Measurements from ENCODE around the gene TTC28. TPM values are rescaled to one million over a fixed set of nuclear protein-coding genes. Genes with fewer than 3 reads are reported as not detected.

TTC28 gene
- total and polyA plus RNA-seq, 12 donors = 3.4 to 75.6 (median 28.6) TPM

DNA sequence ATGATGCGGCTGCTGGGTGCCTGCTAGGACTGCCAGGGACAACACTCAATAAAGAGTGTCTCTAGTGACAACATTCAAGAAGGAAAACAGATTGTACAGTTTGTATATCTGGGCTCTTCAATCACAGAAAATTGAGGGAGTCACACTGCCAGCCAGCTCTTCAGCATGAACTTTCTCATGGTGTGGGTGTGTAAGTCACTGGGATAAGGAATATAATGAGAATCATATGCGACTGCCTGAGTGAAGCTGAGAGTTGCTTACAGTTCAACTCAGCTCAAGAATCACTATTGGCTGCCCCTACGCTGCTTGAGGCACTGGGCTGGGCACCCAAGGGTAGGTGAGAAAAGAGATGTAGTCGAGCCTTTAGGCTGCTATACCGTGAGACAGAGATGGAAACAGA, 432.5 kb downstream of the TTC28 start:
- Histone ChIP-seq H3K27me3 (no peaks in the 10 kb centered on the region), H3K36me3 (replicated peaks in 1 of 2) (no peaks in the 10 kb centered on the region), H3K4me3 (no peak overlapping the region), H3K4me1 (replicated peaks in 1 of 2) (peaks cover 0 to 20% of the 10 kb centered on the region in 2 donors), H3K27ac (no peak overlapping the region), H3K9me3 (replicated peaks in 1 of 3) (no peaks in the 10 kb centered on the region)
- intact Hi-C loops (cut with DNase I) = no loop called here
- WGBS, 4 donors = 86 to 94% (median 91%) methylated on average over 5 of the region's 5 CpGs
- DNase-seq = no peak
- TF ChIP-seq, protein P1, sequence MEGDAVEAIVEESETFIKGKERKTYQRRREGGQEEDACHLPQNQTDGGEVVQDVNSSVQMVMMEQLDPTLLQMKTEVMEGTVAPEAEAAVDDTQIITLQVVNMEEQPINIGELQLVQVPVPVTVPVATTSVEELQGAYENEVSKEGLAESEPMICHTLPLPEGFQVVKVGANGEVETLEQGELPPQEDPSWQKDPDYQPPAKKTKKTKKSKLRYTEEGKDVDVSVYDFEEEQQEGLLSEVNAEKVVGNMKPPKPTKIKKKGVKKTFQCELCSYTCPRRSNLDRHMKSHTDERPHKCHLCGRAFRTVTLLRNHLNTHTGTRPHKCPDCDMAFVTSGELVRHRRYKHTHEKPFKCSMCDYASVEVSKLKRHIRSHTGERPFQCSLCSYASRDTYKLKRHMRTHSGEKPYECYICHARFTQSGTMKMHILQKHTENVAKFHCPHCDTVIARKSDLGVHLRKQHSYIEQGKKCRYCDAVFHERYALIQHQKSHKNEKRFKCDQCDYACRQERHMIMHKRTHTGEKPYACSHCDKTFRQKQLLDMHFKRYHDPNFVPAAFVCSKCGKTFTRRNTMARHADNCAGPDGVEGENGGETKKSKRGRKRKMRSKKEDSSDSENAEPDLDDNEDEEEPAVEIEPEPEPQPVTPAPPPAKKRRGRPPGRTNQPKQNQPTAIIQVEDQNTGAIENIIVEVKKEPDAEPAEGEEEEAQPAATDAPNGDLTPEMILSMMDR (IDR thresholded peaks at IDR 0.05) = no peak
- no peak for TF ChIP-seq POLR2A (IDR thresholded peaks at IDR 0.05)

DNA sequence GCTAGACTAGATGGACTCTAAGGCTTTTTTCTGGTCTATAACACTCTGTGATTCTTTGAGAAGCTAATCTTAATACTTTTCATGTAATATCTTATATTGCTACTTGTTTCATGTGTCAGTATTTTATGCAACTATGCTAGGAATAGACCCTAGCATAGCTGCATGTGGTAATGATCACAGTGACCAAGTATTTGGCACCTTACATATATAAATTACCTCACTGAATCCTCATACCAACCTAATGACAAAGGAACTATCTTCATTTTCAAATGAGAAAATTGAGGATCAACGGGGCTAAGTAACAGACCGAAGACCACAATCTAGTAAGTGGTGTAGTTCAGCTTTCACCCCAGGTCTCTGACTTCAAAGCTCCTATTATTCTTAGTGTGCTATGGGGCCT, 433.2 kb downstream of the TTC28 start:
- H3K4me1 ChIP-seq (replicated peaks in 1 of 2) = peaks cover 0 to 20% of the 10 kb centered on the region in 2 donors
- H3K27me3 ChIP-seq = no peaks in the 10 kb centered on the region
- intact Hi-C loops (cut with DNase I) = no loop called here
- no peaks in the 10 kb centered on the region for H3K36me3 ChIP-seq (replicated peaks in 1 of 2)
- DNase-seq = no peak
- H3K27ac ChIP-seq = no peak overlapping the region
- WGBS, 4 donors = 86 to 94% (median 91%) methylated on average over 2 of the region's 2 CpGs
- TF ChIP-seq, protein P1 (IDR thresholded peaks at IDR 0.05) = no peak
- TF ChIP-seq POLR2A (IDR thresholded peaks at IDR 0.05) = no peak
- no peaks in the 10 kb centered on the region for H3K9me3 ChIP-seq (replicated peaks in 1 of 3)
- H3K4me3 ChIP-seq = no peak overlapping the region

DNA sequence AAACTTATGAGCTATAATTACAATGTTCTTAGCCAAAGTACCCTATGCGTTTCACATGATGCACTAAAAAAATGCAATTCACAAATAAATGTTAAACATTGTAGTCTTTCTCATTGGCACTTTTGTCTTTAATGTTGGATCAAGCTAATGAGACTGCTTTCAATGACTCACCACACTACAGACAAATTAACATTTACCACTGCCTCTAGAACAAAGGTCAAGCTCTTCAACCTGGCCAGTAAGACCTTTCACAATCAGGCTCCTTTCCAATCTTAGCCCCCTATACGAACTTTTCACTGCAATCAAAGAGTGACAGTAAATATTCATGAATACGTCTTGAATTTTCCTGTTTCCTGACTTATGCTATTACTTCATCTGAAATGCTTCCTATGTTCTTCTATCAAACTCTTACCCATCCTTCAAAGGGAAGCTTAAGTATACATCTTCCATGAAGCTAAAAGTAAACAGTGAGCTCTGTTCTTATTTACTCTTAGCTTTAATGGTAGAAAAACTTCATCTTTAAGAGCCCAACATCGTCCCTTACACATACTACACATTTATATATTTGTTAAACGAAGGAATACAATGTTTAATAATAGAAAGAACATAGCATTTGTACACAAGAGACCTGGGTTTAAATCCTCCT, 433.9 kb downstream of the TTC28 start:
- intact Hi-C loops (cut with DNase I) = no loop called here
- H3K4me1 ChIP-seq (replicated peaks in 1 of 2) = peaks cover 0 to 20% of the 10 kb centered on the region in 2 donors
- H3K9me3 ChIP-seq (replicated peaks in 1 of 3) = no peaks in the 10 kb centered on the region
- TF ChIP-seq POLR2A (IDR thresholded peaks at IDR 0.05) = no peak
- TF ChIP-seq, protein P1 (IDR thresholded peaks at IDR 0.05) = no peak
- 81 to 89% (median 84%) methylated on average over 5 of the region's 5 CpGs for WGBS, 4 donors
- no peak overlapping the region for H3K4me3 ChIP-seq
- no peak overlapping the region for H3K27ac ChIP-seq
- DNase-seq = no peak
- H3K27me3 ChIP-seq = no peaks in the 10 kb centered on the region
- no peaks in the 10 kb centered on the region for H3K36me3 ChIP-seq (replicated peaks in 1 of 2)

DNA sequence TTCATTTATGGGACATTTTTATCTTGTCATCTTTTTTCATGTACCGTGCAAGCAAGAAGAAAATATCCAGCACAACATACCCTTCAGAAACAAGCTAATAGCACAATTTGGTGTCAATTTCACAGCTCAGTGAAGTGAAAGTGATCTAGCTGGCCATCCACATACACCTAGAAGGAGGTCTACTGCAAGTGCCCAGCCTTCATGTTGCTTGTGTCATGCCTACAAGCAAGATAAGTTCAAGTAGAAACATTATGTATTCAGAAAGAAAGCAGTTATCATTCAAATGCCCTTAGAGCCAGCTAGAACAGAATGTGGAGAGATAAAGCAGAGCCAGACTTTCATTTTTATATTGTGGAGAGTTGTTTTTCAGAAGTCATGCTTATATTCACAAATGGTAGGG, 434.9 kb downstream of the TTC28 start:
- H3K27me3 ChIP-seq = no peaks in the 10 kb centered on the region
- H3K9me3 ChIP-seq (replicated peaks in 1 of 3) = no peaks in the 10 kb centered on the region
- no peak overlapping the region for H3K4me3 ChIP-seq
- no peak for DNase-seq
- H3K27ac ChIP-seq = no peak overlapping the region
- H3K36me3 ChIP-seq (replicated peaks in 1 of 2) = no peaks in the 10 kb centered on the region
- intact Hi-C loops (cut with DNase I) = no loop called here
- 78 to 88% (median 81%) methylated on average over 1 of the region's 1 CpG for WGBS, 4 donors
- TF ChIP-seq, protein P1 (IDR thresholded peaks at IDR 0.05) = no peak
- TF ChIP-seq POLR2A (IDR thresholded peaks at IDR 0.05) = no peak
- peaks cover 0 to 20% of the 10 kb centered on the region in 2 donors for H3K4me1 ChIP-seq (replicated peaks in 1 of 2)
